B cell (primary cell): Measurements from ENCODE around the gene EDC4. TPM values are rescaled to one million over a fixed set of nuclear protein-coding genes. Genes with fewer than 3 reads are reported as not detected.

Source experiments
- ATAC-seq: fragments of 200-7000 bp; cut with Tn5 transposase; one replicate; pipeline ENCODE4 v1.10.0; 2021; ENCODE audit warnings: low read depth, mild to moderate bottlenecking, moderate number of reproducible peaks, moderate library complexity
- CTCF ChIA-PET: fragments of 350-600 bp; sonication (Branson Sonifier 250); formaldehyde crosslinking; loops from one replicate; lab custom pipeline; 2021; ENCODE audit warnings: antibody characterized with exemption, inconsistent platforms; lab: Charles Lee
- POLR2A ChIA-PET: fragments of 350-600 bp; sonication (Branson Sonifier 250); formaldehyde crosslinking; loops from one replicate; lab custom pipeline; 2021; ENCODE audit warnings: antibody characterized with exemption; lab: Charles Lee
- DNase-seq: peaks from one replicate; pipeline ENCODE4 v3.0.0; 2013
- H2AFZ ChIP-seq: 2 replicates; pipeline ENCODE4 v1.6.1; 2012; ENCODE audit warnings: mild to moderate bottlenecking, low read depth, low read length; ENCODE audit not compliant: insufficient read depth, poor library complexity, severe bottlenecking
- H3K27ac ChIP-seq, 2 donors: 1 replicate in 1 of 2; 2 replicates in 1 of 2; pipeline ENCODE4 v1.5.1; 2012 to 2013; ENCODE audit warnings: low read length in 2 of 2, mild to moderate bottlenecking in 2 of 2, moderate library complexity in 1 of 2
- H3K27me3 ChIP-seq, 4 experiments: fragments of 200-600 bp in 1 of 4; sonication (generic) in 1 of 4; replicated peaks in 1 of 4; 1 replicate in 2 of 4; 2 replicates in 2 of 4; pipeline versions ENCODE4 v1.6.1 to v1.7.0; 2013 to 2016; ENCODE audit warnings: low read length in 3 of 4, mild to moderate bottlenecking in 2 of 4, mixed read lengths in 1 of 4, moderate library complexity in 1 of 4; ENCODE audit not compliant: insufficient read depth in 4 of 4, control insufficient read depth in 3 of 4; ENCODE audit errors: control extremely low read depth in 1 of 4
- H3K36me3 ChIP-seq, 2 experiments: replicated peaks in 1 of 2; 1 replicate in 1 of 2; 2 replicates in 1 of 2; pipeline versions ENCODE4 v1.6.1 to v1.7.1; 2013; ENCODE audit warnings: low read length in 1 of 2; ENCODE audit not compliant: insufficient read depth in 2 of 2, control insufficient read depth in 1 of 2; ENCODE audit errors: control extremely low read depth in 1 of 2, extremely low read depth in 1 of 2
- H3K4me1 ChIP-seq, 2 donors: fragments of 200-600 bp in 1 of 2; sonication (generic) in 1 of 2; 1 replicate in 1 of 2; 2 replicates in 1 of 2; pipeline versions ENCODE4 v1.5.1 to v1.6.1; 2013 to 2017; ENCODE audit warnings: low read length in 2 of 2; ENCODE audit not compliant: control insufficient read depth in 2 of 2, insufficient read depth in 2 of 2
- H3K4me2 ChIP-seq: replicated peaks from 2 replicates; pipeline ENCODE3; 2012; ENCODE audit warnings: mild to moderate bottlenecking, low read depth, low read length; ENCODE audit not compliant: poor library complexity, severe bottlenecking
- H3K4me3 ChIP-seq, 5 experiments: fragments of 200-600 bp in 1 of 5; sonication (generic) in 1 of 5; 1 replicate in 3 of 5; 2 replicates in 2 of 5; pipeline versions ENCODE4 v1.5.1 to v1.7.0; 2011 to 2016; ENCODE audit warnings: low read length in 4 of 5, mild to moderate bottlenecking in 4 of 5, low read depth in 2 of 5, control low read depth in 1 of 5, moderate library complexity in 1 of 5; ENCODE audit not compliant: insufficient read depth in 1 of 5; ENCODE audit errors: control extremely low read depth in 1 of 5, extremely low read depth in 1 of 5
- H3K79me2 ChIP-seq: fragments of 200-600 bp; sonication (generic); one replicate; pipeline ENCODE4 v1.6.0; 2016; ENCODE audit warnings: low read length; ENCODE audit not compliant: control insufficient read depth, insufficient read depth
- H3K9ac ChIP-seq: fragments of 200-600 bp; sonication (generic); 2 replicates; pipeline ENCODE4 v1.6.1; 2017; ENCODE audit warnings: mild to moderate bottlenecking, low read length, moderate library complexity
- H3K9me3 ChIP-seq, 3 donors: one replicate each; pipeline versions ENCODE4 v1.6.1 to v1.7.1; 2013; ENCODE audit warnings: low read length in 2 of 3; ENCODE audit not compliant: control insufficient read depth in 2 of 3, insufficient read depth in 1 of 3; ENCODE audit errors: control extremely low read depth in 1 of 3
- H4K20me1 ChIP-seq: 2 replicates; pipeline ENCODE4 v1.6.0; 2012; ENCODE audit warnings: mild to moderate bottlenecking, low read length; ENCODE audit not compliant: insufficient read depth, control insufficient read depth, poor library complexity, severe bottlenecking
- H3K27ac Mint-ChIP-seq: one replicate; pipeline ENCODE4 v1.8.0; 2021; ENCODE audit warnings: mixed read lengths
- H3K27me3 Mint-ChIP-seq: one replicate; pipeline ENCODE4 v1.8.0; 2021; ENCODE audit warnings: mixed read lengths
- H3K4me1 Mint-ChIP-seq: one replicate; pipeline ENCODE4 v1.8.0; 2021; ENCODE audit warnings: mixed read lengths
- H3K4me3 Mint-ChIP-seq: one replicate; pipeline ENCODE4 v1.8.0; 2021; ENCODE audit warnings: mixed read lengths
- H3K9me3 Mint-ChIP-seq: one replicate; pipeline ENCODE4 v1.8.0; 2022; ENCODE audit warnings: mixed read lengths; ENCODE audit not compliant: insufficient read depth
- EZH2 ChIP-seq: IDR thresholded peaks from 2 replicates; pipeline ENCODE4 v1.6.1; 2012; ENCODE audit warnings: borderline replicate concordance, low read depth, mild to moderate bottlenecking, moderate library complexity, low read length; ENCODE audit not compliant: insufficient read depth, poor library complexity, severe bottlenecking
- WGBS: methylation state at CpG from one replicate; pipeline ENCODE4 v1.1.5; 2013; ENCODE audit warnings: missing lambda C conversion rate; ENCODE audit not compliant: insufficient coverage; 5-methylcytosine and 5-hydroxymethylcytosine counted together
- intact Hi-C: fragments of 100-400 bp; cut with micrococcal nuclease; formaldehyde crosslinking; loops from one replicate; pipeline ENCODE4 v1.10.0; 2022
- polyA plus RNA-seq: library from polyadenylated mRNA; depleted of rRNA; stranded (reverse); fragments of >200 nt; gene quantifications from 2 replicates; pipeline ENCODE4 v1.2.3, GENCODE V29; 2012
- total RNA-seq, 2 donors: library from RNA; stranded (reverse); fragments of 120-200 nt in 1 of 2; gene quantifications; 1 replicate in 1 of 2; 2 replicates in 1 of 2; pipeline versions ENCODE4 v1.2.3 to v1.2.4, GENCODE V29; 2013 to 2022
- TF ChIP-seq, protein P1 (sequence below): fragments of 200-600 bp; IDR thresholded peaks from one replicate; pipeline ENCODE4 v1.8.0; 2022; ENCODE audit warnings: antibody characterized with exemption, mild to moderate bottlenecking

The EDC4 gene
- total and polyA plus RNA-seq, 2 donors (not counting 1 experiment from before 2014, with no cell fraction given) = 84.5 to 95.1 TPM

- ChIA-PET POLR2A (no interaction called here), CTCF (interaction anchor here (1.8 kb wide), 1 partner anchor 101 kb away, joined by 5 read pairs; no protein-coding TSS in a partner anchor)
- H3K9me3 Mint-ChIP-seq = no peaks in the 10 kb centered on the region
- H3K27ac Mint-ChIP-seq = no peak overlapping the region
- Histone ChIP-seq H4K20me1 (peaks cover 51% of the 10 kb centered on the region), H3K4me2 (no peak overlapping the region), H3K9me3 (no peaks in the 10 kb centered on the region), H2AFZ (no peak overlapping the region), H3K27me3 (no peaks in the 10 kb centered on the region), H3K4me1 (no peaks in the 10 kb centered on the region), H3K79me2 (peaks cover 71% of the 10 kb centered on the region), H3K4me3 (no peak overlapping the region), H3K36me3 (peaks cover 0 to 19% of the 10 kb centered on the region in 2 experiments), H3K27ac (no peak overlapping the region), H3K9ac (no peak overlapping the region)
- peaks cover 1% of the 10 kb centered on the region for H3K4me1 Mint-ChIP-seq
- no peak overlapping the region for H3K4me3 Mint-ChIP-seq
- intact Hi-C loops = no loop called here
- WGBS = 97% methylated on average over 4 of the region's 6 CpGs
- TF ChIP-seq, protein P1, sequence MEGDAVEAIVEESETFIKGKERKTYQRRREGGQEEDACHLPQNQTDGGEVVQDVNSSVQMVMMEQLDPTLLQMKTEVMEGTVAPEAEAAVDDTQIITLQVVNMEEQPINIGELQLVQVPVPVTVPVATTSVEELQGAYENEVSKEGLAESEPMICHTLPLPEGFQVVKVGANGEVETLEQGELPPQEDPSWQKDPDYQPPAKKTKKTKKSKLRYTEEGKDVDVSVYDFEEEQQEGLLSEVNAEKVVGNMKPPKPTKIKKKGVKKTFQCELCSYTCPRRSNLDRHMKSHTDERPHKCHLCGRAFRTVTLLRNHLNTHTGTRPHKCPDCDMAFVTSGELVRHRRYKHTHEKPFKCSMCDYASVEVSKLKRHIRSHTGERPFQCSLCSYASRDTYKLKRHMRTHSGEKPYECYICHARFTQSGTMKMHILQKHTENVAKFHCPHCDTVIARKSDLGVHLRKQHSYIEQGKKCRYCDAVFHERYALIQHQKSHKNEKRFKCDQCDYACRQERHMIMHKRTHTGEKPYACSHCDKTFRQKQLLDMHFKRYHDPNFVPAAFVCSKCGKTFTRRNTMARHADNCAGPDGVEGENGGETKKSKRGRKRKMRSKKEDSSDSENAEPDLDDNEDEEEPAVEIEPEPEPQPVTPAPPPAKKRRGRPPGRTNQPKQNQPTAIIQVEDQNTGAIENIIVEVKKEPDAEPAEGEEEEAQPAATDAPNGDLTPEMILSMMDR = no peak
- no peak for TF ChIP-seq EZH2
- ATAC-seq (no peak), DNase-seq (no peak)
- no peaks in the 10 kb centered on the region for H3K27me3 Mint-ChIP-seq
Observed at GRCh38 chr16:67917140-67917851, 44.4 kb downstream of the EDC4 start.

- H3K27me3 Mint-ChIP-seq = no peaks in the 10 kb centered on the region
- Histone ChIP-seq H3K4me2 (no peak overlapping the region), H3K9me3 (no peaks in the 10 kb centered on the region), H3K27me3 (no peaks in the 10 kb centered on the region), H3K27ac (no peak overlapping the region), H4K20me1 (peaks cover 51% of the 10 kb centered on the region), H2AFZ (no peak overlapping the region), H3K79me2 (peaks cover 69% of the 10 kb centered on the region), H3K36me3 (peaks cover 0 to 25% of the 10 kb centered on the region in 2 experiments), H3K4me1 (no peaks in the 10 kb centered on the region), H3K9ac (no peak overlapping the region), H3K4me3 (no peak overlapping the region)
- intact Hi-C loops = no loop called here
- TF ChIP-seq, protein P1 = no peak
- TF ChIP-seq EZH2 = no peak
- ChIA-PET POLR2A (interaction anchor here (0.6 kb wide), 1 partner anchor 8 kb away, joined by 3 read pairs; no protein-coding TSS in a partner anchor), CTCF (interaction anchor here (0.6 to 1.8 kb wide), 2 partner anchors 101 to 197 kb away, joined by 3 to 5 read pairs; no protein-coding TSS in a partner anchor)
- ATAC-seq (no peak), DNase-seq (no peak)
- no peaks in the 10 kb centered on the region for H3K9me3 Mint-ChIP-seq
- no peak overlapping the region for H3K4me3 Mint-ChIP-seq
- peaks cover 1% of the 10 kb centered on the region for H3K4me1 Mint-ChIP-seq
- no peak overlapping the region for H3K27ac Mint-ChIP-seq
- 97% methylated on average over 3 of the region's 4 CpGs for WGBS
Observed at GRCh38 chr16:67917852-67918236, 45.0 kb downstream of the EDC4 start.
